22Rv1 (cell line): ENCODE measurements around the gene SRSF4.
A peak's percentile ranks its signal among the peaks of the same experiment; 100 is the strongest.

ENCODE experiments used
- H3K27ac ChIP-seq: fragments of 450-650 bp; 2 replicates; pipeline ENCODE4 v1.5.1; 2017
- ZFX ChIP-seq: fragments of 450-650 bp; IDR thresholded peaks from 2 replicates; pipeline ENCODE4 v1.6.1; 2017; ENCODE audit warnings: antibody characterized with exemption, borderline replicate concordance
- TF ChIP-seq, protein P1 (sequence below): fragments of 450-650 bp; IDR thresholded peaks from 2 replicates; pipeline ENCODE4 v1.5.1; 2017; ENCODE audit warnings: mild to moderate bottlenecking

The SRSF4 gene

DNA sequence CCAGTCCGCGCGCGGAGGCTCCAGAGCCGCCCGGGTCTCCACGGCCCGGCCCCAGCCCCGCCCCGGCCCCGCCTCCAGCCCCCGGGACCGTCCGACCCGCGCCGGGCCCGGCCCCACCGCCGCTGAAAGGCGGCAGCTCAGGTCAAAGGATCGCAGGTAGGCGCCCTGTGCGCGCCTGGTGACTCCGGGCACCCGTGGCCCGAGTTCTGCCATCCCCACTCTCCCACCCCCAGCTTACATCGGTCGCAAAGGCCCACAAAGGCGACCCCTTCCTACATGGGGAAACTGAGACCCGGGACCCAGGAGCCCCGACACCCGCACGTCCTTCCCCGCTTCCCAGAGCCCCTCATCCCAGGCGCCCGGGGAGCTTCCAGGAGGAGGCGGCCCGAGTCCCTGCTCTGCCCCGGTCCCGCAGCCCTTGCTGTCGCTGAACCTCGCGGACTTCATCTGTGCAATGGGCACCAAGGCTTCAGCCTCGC, 57.8 kb downstream of the SRSF4 start, which contains the start of gene TMEM200B:
Gene TMEM200B (minus strand): TSS at position 17 of the 479 bp plus-strand sequence. CDS start 2,075 bp downstream, outside the sequence.
- no peak within 1 kb of the TSS for H3K27ac ChIP-seq

DNA sequence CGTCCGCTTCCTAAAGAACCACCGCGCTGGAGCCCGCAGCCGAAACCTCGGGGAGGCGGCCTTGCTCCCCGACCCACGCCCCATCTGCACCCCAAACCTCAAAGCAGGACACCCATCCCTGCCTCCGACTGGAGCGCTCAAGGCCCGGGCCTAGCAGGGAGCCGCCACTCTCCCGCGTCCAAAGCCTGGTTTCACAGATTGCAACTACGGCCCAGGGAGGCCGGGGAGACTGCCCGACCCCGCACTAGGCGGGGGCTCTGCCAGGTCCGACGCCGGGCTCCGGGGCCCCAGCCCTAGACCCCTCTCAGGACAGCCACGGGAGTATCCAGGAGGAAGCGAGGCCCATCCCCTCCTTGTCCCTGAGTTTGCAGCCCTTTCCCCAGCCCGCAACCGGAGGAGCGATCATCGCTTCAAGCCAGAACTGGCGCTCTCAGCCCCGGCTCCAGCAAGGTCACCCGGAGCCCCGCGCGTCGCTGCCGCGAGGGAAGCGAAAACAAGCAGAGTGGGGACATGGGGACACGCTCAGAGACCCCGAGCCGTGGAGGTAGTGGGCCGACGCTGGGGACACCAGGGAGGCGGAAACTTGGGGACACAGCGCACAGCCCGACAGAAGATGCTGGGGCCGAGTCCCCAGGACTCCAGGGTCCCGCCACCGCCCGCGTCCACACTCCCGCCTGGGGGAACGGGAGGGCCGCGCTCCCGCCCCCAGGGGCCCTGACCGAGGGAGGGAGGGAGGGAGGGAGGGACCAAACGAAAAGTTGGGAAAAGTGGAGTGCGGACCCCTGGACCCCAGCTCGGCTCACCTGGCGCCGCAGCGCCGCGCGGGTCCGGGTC, 58.4 kb downstream of the SRSF4 start:
- TF ChIP-seq ZFX: no peak
- TF ChIP-seq, protein P1, sequence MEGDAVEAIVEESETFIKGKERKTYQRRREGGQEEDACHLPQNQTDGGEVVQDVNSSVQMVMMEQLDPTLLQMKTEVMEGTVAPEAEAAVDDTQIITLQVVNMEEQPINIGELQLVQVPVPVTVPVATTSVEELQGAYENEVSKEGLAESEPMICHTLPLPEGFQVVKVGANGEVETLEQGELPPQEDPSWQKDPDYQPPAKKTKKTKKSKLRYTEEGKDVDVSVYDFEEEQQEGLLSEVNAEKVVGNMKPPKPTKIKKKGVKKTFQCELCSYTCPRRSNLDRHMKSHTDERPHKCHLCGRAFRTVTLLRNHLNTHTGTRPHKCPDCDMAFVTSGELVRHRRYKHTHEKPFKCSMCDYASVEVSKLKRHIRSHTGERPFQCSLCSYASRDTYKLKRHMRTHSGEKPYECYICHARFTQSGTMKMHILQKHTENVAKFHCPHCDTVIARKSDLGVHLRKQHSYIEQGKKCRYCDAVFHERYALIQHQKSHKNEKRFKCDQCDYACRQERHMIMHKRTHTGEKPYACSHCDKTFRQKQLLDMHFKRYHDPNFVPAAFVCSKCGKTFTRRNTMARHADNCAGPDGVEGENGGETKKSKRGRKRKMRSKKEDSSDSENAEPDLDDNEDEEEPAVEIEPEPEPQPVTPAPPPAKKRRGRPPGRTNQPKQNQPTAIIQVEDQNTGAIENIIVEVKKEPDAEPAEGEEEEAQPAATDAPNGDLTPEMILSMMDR: no peak
- H3K27ac ChIP-seq: no peak overlapping the region

More for the DNA sequence above, 57.8 kb downstream of the SRSF4 start, which contains the start of gene TMEM200B:
- TF ChIP-seq ZFX: no peak
- TF ChIP-seq, protein P1: no peak

GRCh38 chr1:29122682-29123052, 59.0 kb downstream of the SRSF4 start:
- TF ChIP-seq, protein P1: no peak
- no peak for TF ChIP-seq ZFX
- H3K27ac ChIP-seq: no peak overlapping the region

GRCh38 chr1:29121936-29122681, 59.6 kb downstream of the SRSF4 start:
- TF ChIP-seq ZFX: no peak
- TF ChIP-seq, protein P1: no peak
- H3K27ac ChIP-seq: no peak overlapping the region

- H3K27ac ChIP-seq: no peak overlapping the region
- TF ChIP-seq, protein P1: peak; percentile 63
- no peak for TF ChIP-seq ZFX
Observed at GRCh38 chr1:29121516-29121935, 60.2 kb downstream of the SRSF4 start.

DNA sequence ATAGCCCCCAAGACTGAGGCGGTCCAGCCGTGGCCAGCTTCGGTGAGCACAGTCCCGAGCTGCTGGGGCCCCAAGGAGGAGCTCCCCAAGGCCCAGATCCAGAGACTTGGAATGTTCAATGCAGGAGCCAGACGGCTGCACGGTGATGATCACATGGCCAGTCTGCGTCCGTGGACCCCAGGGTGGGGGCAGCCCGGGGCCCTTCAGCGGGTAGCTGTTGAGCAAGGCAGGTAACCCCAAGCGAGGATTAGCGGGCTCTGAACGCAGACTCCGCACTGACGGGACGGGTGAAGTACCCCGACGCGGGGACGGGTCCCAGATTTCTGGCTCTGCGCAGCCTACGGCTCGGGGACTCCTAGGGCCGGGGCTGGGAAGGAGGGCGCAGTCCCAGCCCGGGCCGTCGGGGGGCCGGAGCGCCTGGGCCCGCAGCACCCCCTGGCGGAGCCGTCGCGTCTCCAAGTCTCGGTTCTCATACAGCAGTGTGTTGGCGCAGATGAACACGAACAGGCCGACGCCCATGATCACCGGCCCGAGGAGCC, 60.7 kb downstream of the SRSF4 start:
- TF ChIP-seq ZFX: no peak
- TF ChIP-seq, protein P1: peak; percentile 81
- H3K27ac ChIP-seq: no peak overlapping the region
